GM18867 (cell line): Measurements from ENCODE around the gene VPS37D.
"Not testable (repeated sequence)": the region's sequence is repeated elsewhere in the genome, so short reads cannot be mapped to it uniquely, and the experiment has no call there.

ENCODE experiments used
- ATAC-seq: cut with Tn5 transposase; IDR thresholded peaks from one replicate; pipeline ENCODE4 v1.9.1; 2021; ENCODE audit warnings: mild to moderate bottlenecking, moderate library complexity; ENCODE audit not compliant: unreplicated experiment

Gene VPS37D

DNA sequence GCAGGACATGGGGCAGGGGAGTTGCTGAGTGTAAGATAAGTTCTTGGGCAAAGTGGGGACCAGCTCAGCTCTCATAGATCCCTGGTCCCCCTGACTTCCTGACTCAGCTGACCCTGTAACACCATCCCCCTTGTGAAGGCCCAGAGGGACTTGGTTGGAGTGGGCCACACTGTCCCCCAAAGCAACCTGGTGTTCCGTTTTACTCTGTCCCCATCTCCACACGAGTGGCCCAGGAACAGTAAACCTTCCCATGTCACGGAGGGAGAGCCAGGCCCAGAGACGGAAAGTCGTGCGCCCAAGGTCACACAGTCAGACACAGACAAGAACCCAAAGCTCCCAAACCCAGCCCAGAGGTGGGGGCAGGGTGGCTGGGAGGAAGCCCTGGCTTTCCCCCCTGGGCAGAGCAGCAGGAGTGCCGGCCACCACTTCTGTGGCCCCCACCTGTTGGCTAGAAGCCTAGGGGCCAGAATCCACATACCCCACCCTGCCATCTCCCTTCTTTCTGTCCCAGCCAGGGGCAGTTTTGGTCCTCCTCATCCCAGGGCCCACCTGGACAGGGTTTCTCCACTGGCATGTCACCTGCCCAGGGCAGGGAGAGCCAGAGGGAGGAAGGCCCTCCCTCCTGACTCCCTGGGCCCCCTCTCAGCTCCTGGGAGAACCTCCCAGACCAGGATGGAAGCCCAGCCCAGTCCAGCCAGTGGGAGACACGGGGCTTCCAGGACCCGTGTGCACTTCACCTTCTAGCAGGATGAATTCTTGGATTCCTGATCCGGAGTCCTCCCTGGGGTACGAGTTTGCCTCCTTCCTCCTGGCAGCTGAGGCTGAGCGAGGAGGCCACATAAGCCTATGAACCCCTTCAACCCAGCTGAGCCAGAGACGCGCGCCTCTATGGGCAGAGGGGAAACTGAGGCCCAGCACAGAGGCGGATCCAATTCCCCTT is 20.6 kb upstream of the VPS37D start:
- ATAC-seq: no peak

DNA sequence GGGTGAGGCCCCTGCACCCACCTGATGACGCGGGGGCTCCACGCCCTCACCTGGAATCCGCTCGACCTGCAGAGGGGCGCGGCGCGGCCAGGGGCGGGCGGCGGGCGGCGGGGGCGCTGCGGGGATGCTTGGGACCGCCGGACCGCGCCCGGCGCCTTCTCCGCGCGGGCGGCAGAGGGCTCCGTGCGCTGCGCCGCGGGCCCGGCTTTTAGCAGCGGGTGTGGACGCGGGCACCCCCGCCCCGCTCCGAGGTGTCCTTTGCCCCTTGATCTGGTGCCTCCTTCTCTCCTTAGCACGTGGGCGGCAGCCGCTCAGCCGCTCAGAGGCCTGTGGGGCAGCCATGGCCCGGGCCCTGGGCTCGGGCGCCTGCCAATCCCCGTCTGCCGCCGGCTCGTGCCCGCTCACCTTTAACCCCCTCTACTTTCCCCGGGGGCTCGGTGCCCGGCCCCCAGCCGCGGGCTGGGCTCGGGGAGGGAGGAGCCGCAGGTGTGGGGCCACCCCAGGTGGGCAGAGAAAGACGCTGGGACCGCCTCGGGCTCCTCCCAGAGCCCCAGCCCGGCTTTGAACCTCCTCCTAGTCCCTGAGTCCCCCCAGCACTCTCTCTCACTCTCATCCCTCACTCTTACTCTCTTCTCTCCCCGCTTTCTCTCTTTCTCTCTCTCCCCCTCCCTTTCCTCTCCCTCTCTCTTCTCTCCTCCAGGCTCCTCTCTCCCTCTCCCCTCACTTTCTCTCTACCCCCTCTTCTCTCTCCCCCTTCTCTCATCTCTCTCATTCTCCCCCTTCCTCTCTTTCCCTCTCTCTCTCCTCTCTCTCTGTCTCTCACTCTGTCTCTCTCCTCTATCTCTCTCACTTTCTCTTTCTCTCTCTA is 19.7 kb upstream of the VPS37D start:
- no peak for ATAC-seq

DNA sequence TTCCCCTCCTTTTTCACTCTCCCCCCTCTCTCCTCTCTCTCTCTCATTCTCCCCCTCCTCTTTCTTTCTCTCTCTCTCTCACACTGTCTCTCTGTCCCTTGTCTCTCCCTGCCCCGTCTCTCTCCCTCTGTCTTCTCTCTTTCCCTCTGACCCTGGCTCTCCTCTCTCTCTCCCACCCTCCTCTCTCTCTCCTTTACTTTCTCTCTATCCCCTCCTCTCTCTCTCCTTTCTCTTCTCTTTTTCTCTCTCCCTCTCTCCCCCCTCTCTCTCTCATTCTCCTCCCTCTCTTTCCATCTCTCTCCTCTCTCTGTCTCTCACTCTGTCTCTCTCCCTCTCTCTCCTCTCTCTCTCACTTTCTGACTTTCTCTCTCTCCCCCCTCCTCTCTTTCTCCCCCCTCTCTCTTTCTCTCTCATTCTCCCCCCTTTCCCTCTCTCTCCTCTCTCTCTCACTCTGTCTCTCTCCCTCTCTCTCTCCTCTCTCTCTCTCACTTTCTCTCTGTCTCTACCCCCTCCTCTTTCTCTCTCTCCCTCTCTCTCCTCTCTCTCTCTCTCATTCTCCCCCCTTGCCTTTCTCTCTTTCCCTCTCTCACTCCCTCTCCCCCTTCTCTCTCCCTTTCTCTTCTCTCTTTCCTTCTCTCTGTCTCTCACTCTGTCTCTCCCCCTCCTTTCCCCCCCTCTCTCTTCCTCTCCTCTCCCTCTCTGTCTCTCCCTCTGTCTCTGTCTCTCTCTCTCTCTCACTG is 18.9 kb upstream of the VPS37D start:
- ATAC-seq: no peak

DNA sequence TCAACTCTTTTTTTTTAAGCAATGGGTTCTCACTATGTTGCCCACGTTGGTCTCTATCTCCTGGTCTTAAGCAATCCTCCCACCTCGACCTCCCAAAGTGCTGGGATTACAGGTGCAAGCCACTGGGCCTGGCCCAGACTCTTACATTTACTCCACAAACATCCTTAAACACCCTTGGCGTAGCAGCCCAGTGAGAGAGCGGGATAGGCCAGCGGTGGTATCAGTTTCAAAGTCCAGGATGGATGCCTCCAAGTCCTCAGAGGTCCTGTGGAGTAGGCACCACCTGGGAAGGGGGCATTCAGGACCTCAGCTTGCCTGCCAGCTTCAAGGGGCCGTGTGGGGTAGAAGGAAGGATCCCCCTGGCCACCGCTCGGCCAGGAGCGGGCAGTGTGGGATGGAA is 18.1 kb upstream of the VPS37D start:
- no peak for ATAC-seq

DNA sequence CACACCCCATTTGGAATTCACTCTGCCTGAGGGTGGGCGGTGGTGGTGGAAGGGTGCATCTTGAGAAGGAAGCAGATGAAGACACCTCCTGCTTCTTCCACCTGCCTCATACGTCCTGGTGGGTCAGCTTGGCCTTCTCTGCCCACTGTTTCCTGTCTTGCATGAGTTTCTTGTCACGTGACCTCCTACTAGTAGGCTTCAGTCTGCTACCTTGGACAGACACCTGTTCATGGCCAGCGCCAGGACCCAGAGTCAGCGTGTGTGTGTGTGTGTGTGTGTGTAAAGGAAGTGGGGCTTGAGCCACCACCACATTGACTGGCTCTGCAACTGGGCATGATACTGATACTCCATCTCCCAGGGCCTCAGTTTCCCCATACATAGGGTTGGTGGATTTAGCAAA is 17.1 kb upstream of the VPS37D start:
- ATAC-seq: no peak

DNA sequence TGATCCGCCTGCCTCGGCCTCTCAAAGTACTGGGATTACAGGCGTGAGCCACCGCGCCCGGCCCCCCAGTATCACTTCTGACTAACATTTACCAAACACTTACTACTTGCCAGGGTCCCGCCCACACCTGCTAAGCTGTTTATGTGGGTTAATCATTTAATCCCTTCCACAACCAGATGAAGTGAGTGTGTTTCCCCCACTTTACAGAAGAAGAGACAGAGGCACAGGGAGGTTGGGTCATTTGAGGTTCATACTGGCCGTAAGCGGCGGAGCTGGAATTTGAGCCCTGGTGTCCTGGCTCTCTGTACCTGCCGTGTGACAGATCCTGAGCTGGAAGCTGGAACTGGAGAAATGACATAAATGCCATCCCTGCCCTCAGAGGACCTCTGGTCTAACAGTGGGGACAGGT is 15.1 kb upstream of the VPS37D start:
- no peak for ATAC-seq

DNA sequence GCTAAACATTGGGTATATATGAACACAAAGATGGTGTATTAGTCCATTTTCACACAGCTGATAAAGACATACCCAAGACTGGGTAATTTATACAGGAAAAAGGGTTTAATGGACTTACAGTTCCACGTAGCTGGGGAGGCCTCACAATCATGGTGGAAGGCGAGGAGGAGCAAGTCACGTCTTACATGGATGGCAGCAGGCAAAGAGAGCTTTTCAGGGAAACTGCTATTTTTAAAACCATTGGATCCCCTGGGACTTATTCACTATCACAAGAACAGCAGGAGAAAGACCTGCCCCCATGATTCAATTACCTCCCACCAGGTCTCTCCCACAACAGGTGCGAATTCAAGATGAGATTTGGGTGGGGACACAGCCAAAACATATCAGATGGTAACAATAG is 12.3 kb upstream of the VPS37D start:
- not testable (repeated sequence) for ATAC-seq

DNA sequence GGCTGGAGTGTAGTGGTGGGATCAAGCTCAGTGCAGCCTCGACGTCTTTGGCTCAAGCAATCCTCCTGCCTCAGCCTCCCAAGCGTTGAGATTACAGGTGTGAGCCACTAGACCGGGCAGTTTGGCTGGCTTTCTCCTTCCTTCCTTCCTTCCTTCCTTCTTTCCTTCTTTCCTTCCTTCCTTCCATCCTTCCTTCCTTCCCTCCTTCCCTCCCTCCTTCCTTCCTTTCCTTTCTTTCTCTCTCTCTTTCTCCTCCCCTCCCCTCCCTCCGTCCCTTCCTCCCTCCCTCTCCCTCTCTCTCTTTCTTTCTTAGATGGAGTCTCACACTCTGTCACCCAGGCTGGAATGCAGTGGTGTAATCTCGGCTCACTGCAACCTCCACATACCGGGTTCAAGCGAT is 7.6 kb upstream of the VPS37D start:
- no peak for ATAC-seq

DNA sequence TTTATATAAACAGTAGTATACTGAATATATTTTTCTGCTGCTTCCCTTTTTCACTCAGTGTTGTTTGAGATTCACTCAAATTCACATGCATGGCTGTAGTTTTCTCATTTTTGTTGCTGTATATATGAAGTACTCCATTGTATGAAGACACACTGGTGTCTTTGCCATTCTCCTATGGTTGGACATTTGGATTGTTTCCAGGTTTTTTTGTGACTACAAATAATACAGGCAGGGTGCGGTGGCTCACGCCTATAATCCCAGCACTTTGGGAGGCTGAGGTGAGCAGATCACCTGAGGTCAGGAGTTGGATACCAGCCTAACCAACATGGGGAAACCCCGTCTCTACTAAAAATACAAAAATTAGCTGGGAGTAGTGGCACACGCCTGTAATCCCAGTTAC is 7.0 kb upstream of the VPS37D start:
- ATAC-seq: not testable (repeated sequence)

DNA sequence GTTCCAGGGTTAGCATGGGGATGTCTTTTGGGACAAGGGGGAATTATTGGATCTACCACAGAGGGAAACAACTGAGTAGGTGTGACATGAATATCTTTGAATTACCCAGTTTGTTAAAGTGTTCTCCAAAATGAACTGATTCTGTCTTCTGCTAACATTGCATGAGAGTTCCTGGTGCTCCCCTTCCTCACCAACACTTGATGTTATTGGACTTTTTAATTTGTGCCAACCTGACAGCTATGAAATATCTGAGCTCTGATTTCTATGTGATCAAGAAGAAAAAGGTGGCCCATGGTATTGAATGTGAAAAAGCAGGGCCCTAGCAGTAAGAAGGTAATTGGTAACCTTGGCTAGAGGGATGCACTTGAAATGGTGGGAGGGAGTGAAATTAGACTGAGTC is 4.6 kb upstream of the VPS37D start:
- no peak for ATAC-seq

DNA sequence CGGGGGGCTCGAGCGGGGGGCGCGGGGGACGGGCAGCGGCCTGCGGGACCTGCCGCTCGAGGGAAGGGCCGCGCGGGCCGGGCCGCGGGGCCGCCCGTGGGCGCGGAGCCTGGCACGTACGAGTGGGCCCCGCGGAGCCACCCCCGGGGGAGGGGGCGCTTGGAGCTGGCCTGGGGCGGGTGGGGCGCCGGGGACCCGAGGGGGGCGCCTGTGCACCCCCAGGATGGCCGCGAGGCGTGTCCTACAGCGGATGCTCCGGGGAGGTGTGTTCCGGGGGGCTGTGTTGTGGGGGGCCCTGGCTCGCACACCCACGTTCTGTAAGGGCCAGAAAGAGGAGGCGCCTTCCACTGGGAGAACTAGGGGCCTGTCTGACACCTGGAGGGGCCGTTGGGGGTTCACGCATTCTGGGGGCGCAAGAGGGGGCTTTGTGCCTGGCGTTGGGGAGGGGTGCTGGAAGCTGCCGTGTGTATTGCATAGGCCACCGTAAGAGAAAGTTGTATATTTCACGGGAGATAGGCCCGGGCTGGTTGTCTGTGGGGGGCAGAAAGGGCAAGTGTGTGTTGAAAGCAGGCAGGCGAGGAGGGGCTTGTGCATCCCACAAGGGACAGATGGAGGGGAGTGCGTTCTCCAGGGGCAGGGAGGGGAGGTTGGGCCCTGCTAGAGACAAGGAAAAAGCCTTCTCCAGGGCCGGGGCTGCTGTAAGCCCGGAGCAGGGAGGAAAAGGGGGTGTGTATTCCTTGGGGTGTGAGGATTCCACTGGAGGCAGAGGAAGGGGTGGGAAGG is 663 bp downstream of the VPS37D start:
- ATAC-seq: no peak

DNA sequence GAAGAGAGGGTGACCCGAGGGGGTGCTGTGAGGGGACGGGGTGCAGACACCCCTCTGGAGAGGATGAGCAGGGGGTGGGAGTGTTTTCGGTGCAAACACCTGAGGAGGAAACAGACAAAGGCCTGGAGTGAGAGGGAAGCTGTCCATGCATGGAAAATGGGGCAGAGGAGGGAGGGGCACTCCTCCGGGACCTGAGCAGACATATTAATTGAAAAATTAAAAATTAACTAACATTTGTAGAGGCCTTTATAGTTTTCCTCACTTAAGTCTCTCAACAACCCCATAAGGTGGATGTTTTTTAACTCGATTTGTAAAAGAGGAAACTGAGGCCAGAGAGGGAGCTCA is 1.2 kb downstream of the VPS37D start:
- ATAC-seq: no peak

DNA sequence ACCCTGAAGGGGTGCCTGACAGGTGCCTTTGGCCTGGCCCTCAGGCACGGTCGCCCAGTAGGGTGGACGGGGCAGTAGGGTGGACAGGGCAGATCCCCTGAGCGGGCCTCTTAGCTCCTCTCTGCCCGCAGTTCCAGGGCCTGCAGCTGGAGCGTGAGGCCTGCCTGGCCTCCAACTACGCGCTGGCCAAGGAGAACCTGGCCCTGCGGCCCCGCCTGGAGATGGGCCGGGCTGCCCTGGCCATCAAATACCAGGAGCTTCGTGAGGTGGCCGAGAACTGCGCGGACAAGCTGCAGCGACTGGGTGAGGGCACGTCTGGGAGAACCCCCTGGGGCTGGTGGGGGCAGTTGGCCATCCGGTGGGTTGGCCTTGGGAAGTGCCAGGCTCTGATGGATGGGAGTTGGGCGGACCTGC is 1.7 kb downstream of the VPS37D start:
- ATAC-seq: no peak

DNA sequence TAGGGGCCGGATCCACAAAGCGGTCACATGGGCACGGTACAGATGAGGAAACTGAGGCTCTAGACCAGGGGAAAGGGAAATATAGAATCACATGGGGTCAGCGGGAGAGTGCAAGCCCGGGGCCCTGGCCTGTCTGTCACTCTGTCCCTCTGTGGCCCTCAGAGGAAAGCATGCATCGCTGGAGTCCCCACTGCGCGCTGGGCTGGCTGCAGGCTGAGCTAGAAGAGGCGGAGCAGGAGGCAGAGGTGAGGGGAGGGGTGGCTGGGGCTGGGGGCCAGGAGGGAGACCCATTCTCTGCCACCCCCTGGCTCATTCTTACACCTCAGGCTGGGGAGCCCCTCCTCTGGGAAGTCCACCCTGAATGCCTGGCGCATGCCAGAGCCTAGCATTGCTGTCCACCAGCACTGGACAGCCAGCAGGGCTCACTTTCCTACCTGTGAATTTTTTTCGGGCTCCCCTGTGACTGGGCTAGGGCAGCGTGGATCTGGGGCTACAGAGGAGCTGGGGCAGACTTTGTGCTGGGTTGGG is 2.3 kb downstream of the VPS37D start:
- ATAC-seq: no peak

DNA sequence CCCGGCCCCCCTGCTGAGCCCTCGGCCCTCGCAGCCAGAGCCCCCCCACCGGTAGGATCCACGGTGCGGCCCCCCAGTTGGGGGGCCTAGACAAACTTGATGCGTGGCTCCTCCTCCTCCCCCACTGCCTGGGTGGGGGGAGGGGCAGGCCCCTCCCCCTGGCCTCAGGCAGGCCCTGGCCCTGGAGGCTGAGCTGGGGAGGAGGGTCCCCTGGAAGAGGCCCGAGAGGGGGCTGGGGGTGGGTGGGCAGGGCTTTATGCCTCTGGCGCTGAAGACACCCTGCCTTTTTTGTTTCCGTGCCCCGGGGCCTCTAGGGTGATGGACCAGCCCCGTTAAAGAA is 3.7 kb downstream of the VPS37D start:
- no peak for ATAC-seq

DNA sequence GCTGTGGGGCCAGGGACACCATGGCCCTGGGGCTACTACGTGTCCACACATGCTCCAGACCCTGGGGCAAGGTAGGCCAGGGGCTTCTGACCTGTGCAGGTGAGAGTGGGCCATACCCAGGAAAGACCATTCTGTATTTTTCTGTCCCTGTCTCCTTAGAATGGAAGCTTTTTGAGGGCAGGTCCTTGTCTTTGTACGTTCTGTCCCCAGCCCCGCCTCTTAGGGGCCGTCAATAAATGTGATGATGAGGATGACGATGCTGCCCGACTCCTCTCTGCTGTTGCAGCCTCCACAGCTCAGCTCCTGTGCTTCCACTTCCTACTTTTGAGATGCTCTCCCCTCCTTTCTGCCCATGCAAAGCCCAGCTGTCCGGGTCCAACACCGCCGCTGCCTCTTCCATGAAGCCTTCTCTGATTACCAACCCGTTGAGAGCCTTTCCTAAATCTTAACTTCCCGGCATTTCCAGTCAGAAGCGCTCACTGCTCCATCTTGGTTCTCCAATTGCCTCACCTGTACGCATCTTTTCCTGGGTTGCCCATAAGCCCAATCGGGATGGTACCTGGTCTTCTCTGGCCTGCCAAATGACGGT is 4.3 kb downstream of the VPS37D start:
- ATAC-seq: no peak

DNA sequence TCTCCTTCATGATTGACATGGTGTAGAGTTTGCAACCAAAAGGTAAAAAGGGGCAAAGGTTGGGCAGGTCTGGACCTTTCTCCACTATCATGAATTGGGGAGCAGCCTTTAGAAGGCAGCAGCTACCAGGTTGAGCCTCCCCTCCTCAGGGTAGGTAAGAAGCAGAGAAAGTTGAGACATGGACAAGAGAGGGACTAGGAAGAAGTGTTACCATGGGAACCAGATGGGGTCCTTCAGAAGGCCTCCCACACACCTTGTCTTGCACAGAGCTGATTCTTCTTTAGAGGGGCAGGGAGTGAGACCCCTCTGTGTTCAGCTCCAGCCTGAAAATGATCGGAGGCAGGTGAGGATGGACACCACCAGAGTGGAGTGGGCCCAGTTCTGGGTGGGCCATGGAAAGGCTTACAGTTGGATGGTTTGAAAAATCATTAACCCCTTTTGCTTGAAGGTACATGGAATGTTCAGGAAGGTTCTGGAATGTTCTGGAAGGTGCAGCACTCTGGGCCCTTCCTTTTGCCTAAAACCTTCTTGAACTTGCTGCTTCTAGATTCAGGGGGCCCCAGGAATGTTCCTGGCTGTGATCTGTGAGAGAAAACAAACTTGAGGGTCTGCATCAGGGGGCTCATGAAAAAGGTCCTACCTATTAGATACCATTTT is 7.0 kb downstream of the VPS37D start:
- ATAC-seq: no peak

DNA sequence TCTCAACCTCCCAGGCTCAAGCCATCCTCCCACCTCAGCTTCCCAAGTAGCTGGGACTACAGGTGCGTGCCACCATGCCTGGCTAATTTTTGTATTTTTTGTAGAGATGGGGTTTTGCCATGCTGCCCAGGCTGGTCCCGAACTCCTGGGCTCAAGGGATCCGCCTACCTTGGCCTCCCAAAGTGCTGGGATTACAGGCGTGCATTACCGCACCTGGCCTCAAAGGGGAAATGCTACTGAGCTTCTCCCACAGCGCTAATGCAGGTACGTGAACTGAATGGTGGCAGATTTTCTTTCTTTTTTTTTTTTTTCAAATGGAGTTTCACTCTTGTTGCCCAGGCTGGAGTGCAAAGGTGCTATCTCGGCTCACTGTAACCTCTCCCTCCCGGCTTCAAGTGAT is 8.4 kb downstream of the VPS37D start:
- not testable (repeated sequence) for ATAC-seq

DNA sequence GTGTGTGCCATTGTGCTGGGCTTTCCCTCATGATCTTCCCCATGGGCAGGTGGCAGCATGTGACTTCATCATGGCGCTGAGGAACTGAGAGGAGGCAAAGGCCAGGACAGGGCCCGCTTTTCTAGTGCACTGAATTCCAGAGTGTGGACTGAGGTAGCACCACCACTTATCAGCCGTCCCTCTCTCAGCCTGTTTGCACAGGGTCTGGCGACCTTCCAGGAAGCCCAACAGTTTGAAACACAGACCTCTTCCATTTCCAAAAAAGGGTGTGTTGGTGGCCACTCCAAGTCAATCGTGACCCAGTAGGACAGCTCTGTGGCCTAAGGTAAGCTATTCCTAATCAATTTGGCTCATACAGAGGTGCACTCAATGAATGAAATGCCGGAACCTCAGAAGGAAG is 11.2 kb downstream of the VPS37D start:
- no peak for ATAC-seq

DNA sequence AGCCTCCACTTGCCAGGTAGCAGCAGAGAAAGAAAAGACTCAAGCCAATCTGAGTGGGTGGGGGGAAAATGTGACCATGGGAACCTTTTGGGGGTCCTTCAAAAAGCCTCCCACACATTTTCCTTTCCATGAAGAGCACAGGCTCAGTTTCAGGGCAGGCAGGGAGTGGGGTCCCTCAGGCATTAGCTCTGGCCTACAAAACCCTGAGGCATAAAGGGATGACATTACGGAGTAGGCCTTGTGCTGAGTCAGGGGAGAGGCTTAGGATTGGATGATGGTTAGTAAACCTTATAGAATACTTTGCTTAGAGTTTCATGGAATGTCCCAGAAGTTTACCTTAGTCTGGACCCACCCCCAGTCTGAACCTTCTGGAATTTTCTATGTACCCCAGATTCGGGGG is 12.1 kb downstream of the VPS37D start:
- ATAC-seq: no peak
